ENCODE data around the gene MITF. TPM values are rescaled to one million over a fixed set of nuclear protein-coding genes. Genes with fewer than 3 reads are reported as not detected.

MITF gene
- total and polyA plus RNA-seq, 4 donors, result 0.91 to 2.9 (median 2.3) TPM

GRCh38 chr3:69842789-69843188 is 103.5 kb downstream of the MITF start (continued):
- TF ChIP-seq CTCF (IDR thresholded peaks at IDR 0.05; ENCODE audit: low read depth, low read length, missing input control) (no peak), GABPA (IDR thresholded peaks at IDR 0.05 in 1 of 2, conservative IDR thresholded peaks at IDR 0.05 in 1 of 2) (no peak)

GRCh38 chr3:69844706-69845105 is 105.4 kb downstream of the MITF start:
- WGBS, result 79% methylated on average over 1 of the region's 1 CpG
- no peaks in the 10 kb centered on the region for H3K9me3 ChIP-seq (ENCODE audit: control insufficient read depth in 4 of 4, low read length in 3 of 4)
- H3K4me3 ChIP-seq (ENCODE audit: low read depth in 1 of 3, low read length in 3 of 3), result no peak overlapping the region
- no peak overlapping the region for H3K27ac ChIP-seq (ENCODE audit: low read depth in 1 of 2, low read length in 2 of 2)
- no peaks in the 10 kb centered on the region for H3K36me3 ChIP-seq (ENCODE audit: control insufficient read depth in 4 of 4, insufficient read depth in 3 of 4, low read depth in 1 of 4, low read length in 3 of 4)
- no peak overlapping the region for H3K9ac ChIP-seq (ENCODE audit: low read depth in 1 of 2, low read length in 2 of 2)
- no peaks in the 10 kb centered on the region for H3K27me3 ChIP-seq (ENCODE audit: control insufficient read depth in 4 of 4, insufficient read depth in 4 of 4, low read length in 3 of 4)
- DNase-seq (ENCODE audit: low spot score), result no peak
- TF ChIP-seq RAD21 (IDR thresholded peaks at IDR 0.05) (no peak), FOXA1 (IDR thresholded peaks at IDR 0.05) (no peak), CTCF (IDR thresholded peaks at IDR 0.05; ENCODE audit: low read depth, low read length, missing input control) (no peak), EGR1 (IDR thresholded peaks at IDR 0.05; ENCODE audit: low read depth in 2 of 2) (no peak), HNF4A (conservative IDR thresholded peaks at IDR 0.05) (no peak), RXRA (IDR thresholded peaks at IDR 0.05) (no peak), HNF4G (IDR thresholded peaks at IDR 0.05) (no peak), ZBTB33 (IDR thresholded peaks at IDR 0.05) (no peak), FOXA2 (IDR thresholded peaks at IDR 0.05) (no peak), MAX (IDR thresholded peaks at IDR 0.05) (no peak), GABPA (IDR thresholded peaks at IDR 0.05 in 1 of 2, conservative IDR thresholded peaks at IDR 0.05 in 1 of 2) (no peak), NR2F2 (IDR thresholded peaks at IDR 0.05) (no peak)
- no peaks in the 10 kb centered on the region for H3K4me1 ChIP-seq (ENCODE audit: control insufficient read depth in 4 of 4, insufficient read depth in 4 of 4, low read length in 3 of 4)

DNA sequence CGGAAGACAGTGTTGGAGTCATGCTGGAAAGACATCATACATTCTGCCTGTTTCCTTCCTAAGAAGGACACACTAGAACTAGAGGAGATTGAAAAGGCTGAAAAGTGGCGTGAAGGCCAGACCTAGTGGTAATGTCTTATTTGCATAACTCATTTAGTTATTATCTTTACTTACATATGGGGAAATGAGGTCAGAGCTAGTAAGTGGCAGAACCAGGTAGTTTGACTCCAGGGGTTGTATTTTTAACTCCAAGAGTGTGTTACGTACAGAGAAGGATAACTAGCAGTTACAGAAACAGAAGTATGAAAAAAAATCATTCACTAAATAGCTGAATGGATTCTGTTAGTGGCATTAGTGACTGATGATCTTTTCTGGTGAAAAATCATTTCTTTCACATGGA is 108.0 kb downstream of the MITF start:
- 96% methylated on average over 3 of the region's 3 CpGs for WGBS
- H3K27ac ChIP-seq (ENCODE audit: low read depth in 1 of 2, low read length in 2 of 2), result no peak overlapping the region
- H3K36me3 ChIP-seq (ENCODE audit: control insufficient read depth in 4 of 4, insufficient read depth in 3 of 4, low read depth in 1 of 4, low read length in 3 of 4), result no peaks in the 10 kb centered on the region
- no peaks in the 10 kb centered on the region for H3K4me1 ChIP-seq (ENCODE audit: control insufficient read depth in 4 of 4, insufficient read depth in 4 of 4, low read length in 3 of 4)
- no peak overlapping the region for H3K9ac ChIP-seq (ENCODE audit: low read depth in 1 of 2, low read length in 2 of 2)
- no peak for DNase-seq (ENCODE audit: low spot score)
- no peak overlapping the region for H3K4me3 ChIP-seq (ENCODE audit: low read depth in 1 of 3, low read length in 3 of 3)
- H3K27me3 ChIP-seq (ENCODE audit: control insufficient read depth in 4 of 4, insufficient read depth in 4 of 4, low read length in 3 of 4), result no peaks in the 10 kb centered on the region
- no peak for TF ChIP-seq HNF4A (conservative IDR thresholded peaks at IDR 0.05)
- no peak for TF ChIP-seq YY1 (IDR thresholded peaks at IDR 0.05)
- no peak for TF ChIP-seq GABPA (IDR thresholded peaks at IDR 0.05 in 1 of 2, conservative IDR thresholded peaks at IDR 0.05 in 1 of 2)
- no peak for TF ChIP-seq CTCF (IDR thresholded peaks at IDR 0.05; ENCODE audit: low read depth, low read length, missing input control)
- no peak for TF ChIP-seq TAF1 (conservative IDR thresholded peaks at IDR 0.05)
- TF ChIP-seq ATF3 (IDR thresholded peaks at IDR 0.05), result no peak
- no peak for TF ChIP-seq RAD21 (IDR thresholded peaks at IDR 0.05)
- H3K9me3 ChIP-seq (ENCODE audit: control insufficient read depth in 4 of 4, low read length in 3 of 4), result no peaks in the 10 kb centered on the region
